ENCODE results near the gene MYO15A.

GRCh38 chr17:18191967-18192366 lies 83.4 kb downstream of the MYO15A start:
- TF ChIP-seq CTCF (conservative IDR thresholded peaks at IDR 0.05) (0 out of 2 replicates have a peak, but pooled peaks have one; percentile 27), EZH2 (IDR thresholded peaks at IDR 0.05; ENCODE audit: low read depth) (no peak)

Measured in PC-9 (cell line).